ENCODE measurements around the gene FSTL5.

DNA sequence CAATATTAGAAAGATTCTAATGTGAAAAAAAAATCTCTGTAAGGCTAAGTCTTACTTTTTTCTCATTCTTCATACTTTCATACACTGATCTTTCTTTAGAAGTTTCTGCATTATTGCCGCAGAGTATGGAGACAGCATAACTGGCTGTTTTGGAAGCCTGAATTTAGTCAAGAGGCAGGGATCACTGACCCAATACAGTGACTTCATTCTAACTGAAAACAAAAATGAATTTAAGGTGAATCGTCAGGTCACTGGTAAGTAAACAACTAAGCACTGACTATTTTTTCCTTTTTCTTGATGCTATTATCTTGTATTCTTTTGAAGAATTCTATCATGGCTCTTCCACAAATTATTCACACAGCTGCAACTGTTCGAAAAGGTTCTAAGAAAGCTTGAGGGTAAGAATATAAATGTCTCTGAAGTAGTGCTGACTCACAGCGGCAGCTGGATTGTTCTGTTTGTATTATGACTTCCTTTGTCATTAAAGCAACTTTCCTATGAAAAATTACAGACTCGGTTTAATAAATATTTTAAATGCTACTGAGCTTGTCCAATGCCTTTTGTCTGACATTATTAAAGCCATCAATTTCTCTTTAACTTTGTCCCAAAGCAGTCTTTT lies 609.3 kb downstream of the FSTL5 start:
- TF ChIP-seq, protein P1, sequence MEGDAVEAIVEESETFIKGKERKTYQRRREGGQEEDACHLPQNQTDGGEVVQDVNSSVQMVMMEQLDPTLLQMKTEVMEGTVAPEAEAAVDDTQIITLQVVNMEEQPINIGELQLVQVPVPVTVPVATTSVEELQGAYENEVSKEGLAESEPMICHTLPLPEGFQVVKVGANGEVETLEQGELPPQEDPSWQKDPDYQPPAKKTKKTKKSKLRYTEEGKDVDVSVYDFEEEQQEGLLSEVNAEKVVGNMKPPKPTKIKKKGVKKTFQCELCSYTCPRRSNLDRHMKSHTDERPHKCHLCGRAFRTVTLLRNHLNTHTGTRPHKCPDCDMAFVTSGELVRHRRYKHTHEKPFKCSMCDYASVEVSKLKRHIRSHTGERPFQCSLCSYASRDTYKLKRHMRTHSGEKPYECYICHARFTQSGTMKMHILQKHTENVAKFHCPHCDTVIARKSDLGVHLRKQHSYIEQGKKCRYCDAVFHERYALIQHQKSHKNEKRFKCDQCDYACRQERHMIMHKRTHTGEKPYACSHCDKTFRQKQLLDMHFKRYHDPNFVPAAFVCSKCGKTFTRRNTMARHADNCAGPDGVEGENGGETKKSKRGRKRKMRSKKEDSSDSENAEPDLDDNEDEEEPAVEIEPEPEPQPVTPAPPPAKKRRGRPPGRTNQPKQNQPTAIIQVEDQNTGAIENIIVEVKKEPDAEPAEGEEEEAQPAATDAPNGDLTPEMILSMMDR (IDR thresholded peaks at IDR 0.05; ENCODE audit: extremely low read depth in 1 of 2, insufficient read depth in 1 of 2, low read depth in 1 of 2, low read length in 2 of 2), result no peak
- TF ChIP-seq POLR2A (IDR thresholded peaks at IDR 0.05; ENCODE audit: low read depth, low read length) (no peak), POLR2AphosphoS5 (IDR thresholded peaks at IDR 0.05; ENCODE audit: insufficient read depth, low read depth, low read length) (no peak)
- TF ChIP-seq, protein P2, sequence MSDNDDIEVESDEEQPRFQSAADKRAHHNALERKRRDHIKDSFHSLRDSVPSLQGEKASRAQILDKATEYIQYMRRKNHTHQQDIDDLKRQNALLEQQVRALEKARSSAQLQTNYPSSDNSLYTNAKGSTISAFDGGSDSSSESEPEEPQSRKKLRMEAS (IDR thresholded peaks at IDR 0.05; ENCODE audit: insufficient read depth, insufficient read length), result no peak

Measured in endothelial cell of umbilical vein (primary cell).